ENCODE measurements around the gene TSPEAR.

GRCh38 chr21:44478801-44479167 is 232.6 kb downstream of the TSPEAR start:
- TF ChIP-seq, protein P1, sequence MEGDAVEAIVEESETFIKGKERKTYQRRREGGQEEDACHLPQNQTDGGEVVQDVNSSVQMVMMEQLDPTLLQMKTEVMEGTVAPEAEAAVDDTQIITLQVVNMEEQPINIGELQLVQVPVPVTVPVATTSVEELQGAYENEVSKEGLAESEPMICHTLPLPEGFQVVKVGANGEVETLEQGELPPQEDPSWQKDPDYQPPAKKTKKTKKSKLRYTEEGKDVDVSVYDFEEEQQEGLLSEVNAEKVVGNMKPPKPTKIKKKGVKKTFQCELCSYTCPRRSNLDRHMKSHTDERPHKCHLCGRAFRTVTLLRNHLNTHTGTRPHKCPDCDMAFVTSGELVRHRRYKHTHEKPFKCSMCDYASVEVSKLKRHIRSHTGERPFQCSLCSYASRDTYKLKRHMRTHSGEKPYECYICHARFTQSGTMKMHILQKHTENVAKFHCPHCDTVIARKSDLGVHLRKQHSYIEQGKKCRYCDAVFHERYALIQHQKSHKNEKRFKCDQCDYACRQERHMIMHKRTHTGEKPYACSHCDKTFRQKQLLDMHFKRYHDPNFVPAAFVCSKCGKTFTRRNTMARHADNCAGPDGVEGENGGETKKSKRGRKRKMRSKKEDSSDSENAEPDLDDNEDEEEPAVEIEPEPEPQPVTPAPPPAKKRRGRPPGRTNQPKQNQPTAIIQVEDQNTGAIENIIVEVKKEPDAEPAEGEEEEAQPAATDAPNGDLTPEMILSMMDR (IDR thresholded peaks at IDR 0.05; ENCODE audit: insufficient read depth, low read length, poor library complexity, severe bottlenecking) = no peak
- TF ChIP-seq EZH2phosphoT487 (conservative IDR thresholded peaks at IDR 0.05; ENCODE audit: low read length) = no peak

All from SU-DHL-6 (cell line).